ENCODE results near the gene PYURF. TPM values are rescaled to one million over a fixed set of nuclear protein-coding genes. Genes with fewer than 3 reads are reported as not detected.
A peak's percentile ranks its signal among the peaks of the same experiment; 100 is the strongest.

PYURF gene
- total and polyA plus RNA-seq, 9 of the 15 experiments (the other 6 are each of a cell fraction or from before 2014, with no cell fraction given): 22.5 to 199 (median 108) TPM

DNA sequence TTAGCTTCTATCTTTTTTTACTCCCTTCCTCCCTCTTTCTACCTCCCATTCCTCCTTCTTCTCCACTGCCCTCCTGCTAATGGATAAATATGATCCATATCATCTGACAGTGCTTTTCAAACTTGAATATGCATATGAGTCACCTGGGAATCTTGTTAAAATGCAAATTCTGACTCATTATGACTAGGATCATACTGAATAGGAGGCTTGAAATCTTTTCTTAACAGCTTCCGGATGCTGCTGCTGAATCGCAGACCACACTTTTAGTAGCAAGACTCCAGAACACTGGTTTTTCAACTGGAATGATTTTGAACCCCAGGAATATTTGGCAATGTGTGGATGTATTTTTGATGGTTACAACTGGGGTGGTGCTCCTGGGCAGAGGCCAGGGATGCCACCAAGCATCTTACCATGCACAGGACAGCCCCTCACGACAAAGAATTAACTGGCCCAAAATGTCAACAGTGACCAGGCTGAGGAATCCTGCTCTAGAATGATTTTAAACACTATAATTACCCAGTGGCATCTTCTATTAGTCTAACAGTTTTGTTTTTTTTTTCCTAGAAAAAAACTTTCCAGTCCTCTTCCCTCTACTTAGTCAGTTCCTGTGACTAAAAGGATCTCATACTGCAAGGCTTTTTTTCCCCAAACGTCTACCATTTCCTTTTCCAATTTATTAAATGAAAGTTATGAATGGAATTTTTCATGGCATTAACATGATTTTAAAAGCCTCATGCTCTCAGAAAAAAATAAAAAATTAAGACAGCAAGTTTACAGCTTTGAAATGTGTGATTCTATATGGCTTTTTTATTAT is 10.6 kb upstream of the PYURF start:
- Histone ChIP-seq H3K36me3 (ENCODE audit: control insufficient read depth, insufficient read depth, low read length) (no peaks in the 10 kb centered on the region), H3K79me2 (ENCODE audit: control insufficient read depth, insufficient read depth, low read length) (no peaks in the 10 kb centered on the region), H3K4me2 (ENCODE audit: insufficient read depth, low read length) (no peak overlapping the region), H3K27me3 (ENCODE audit: control insufficient read depth in 2 of 2, insufficient read depth in 2 of 2, low read length in 2 of 2) (no peaks in the 10 kb centered on the region), H3K9me1 (ENCODE audit: control insufficient read depth, insufficient read depth, low read length) (no peaks in the 10 kb centered on the region), H3K9me3 (replicated peaks; ENCODE audit: control insufficient read depth, insufficient read depth, low read depth, low read length) (no peaks in the 10 kb centered on the region), H2AFZ (ENCODE audit: low read depth, low read length) (0 out of 2 replicates have a peak overlapping the region, but pooled peaks have one; percentile 19), H4K20me1 (replicated peaks; ENCODE audit: control insufficient read depth, insufficient read depth, low read length) (no peaks in the 10 kb centered on the region), H3K4me1 (replicated peaks in 1 of 2; ENCODE audit: control insufficient read depth in 2 of 2, insufficient read depth in 2 of 2, low read length in 2 of 2) (peaks cover 0 to 3% of the 10 kb centered on the region in 2 experiments; a peak in 1 of 5 replicates), H3K4me3 (no peak overlapping the region), H3K27ac (ENCODE audit: extremely low read depth, low read depth, low read length) (no peak overlapping the region), H3K9ac (ENCODE audit: insufficient read depth in 1 of 2, low read depth in 2 of 2, low read length in 2 of 2) (no peak overlapping the region)
- in situ Hi-C loops (cut with MboI): loop anchor here (5.0 to 25.0 kb wide), 2 partner anchors 278 to 488 kb away; no protein-coding TSS in a partner anchor
- BruUV-seq (replicated peaks): no TSS peak
- ChIA-PET CTCF (ENCODE audit: low intra/inter-chr PET ratio) (interaction anchor here (0.6 kb wide), 1 partner anchor 492 kb away, joined by 3 read pairs; no protein-coding TSS in a partner anchor), POLR2A (interaction anchor here (0.8 kb wide), 1 partner anchor 131 kb away, joined by 3 read pairs; no protein-coding TSS in a partner anchor)
- no peak for TF ChIP-seq SETDB1 (IDR thresholded peaks at IDR 0.05; ENCODE audit: low read length)
- TF ChIP-seq, protein P1, sequence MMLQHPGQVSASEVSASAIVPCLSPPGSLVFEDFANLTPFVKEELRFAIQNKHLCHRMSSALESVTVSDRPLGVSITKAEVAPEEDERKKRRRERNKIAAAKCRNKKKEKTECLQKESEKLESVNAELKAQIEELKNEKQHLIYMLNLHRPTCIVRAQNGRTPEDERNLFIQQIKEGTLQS (IDR thresholded peaks at IDR 0.05): peak; percentile 38; the same call in 1 of the 2 replicates
- TF ChIP-seq, protein P1 (CRISPR knock-in tag; conservative IDR thresholded peaks at IDR 0.05): no peak
- TF ChIP-seq FOSL1 (tag; conservative IDR thresholded peaks at IDR 0.05): peak; percentile 87
- TF ChIP-seq, protein P2, sequence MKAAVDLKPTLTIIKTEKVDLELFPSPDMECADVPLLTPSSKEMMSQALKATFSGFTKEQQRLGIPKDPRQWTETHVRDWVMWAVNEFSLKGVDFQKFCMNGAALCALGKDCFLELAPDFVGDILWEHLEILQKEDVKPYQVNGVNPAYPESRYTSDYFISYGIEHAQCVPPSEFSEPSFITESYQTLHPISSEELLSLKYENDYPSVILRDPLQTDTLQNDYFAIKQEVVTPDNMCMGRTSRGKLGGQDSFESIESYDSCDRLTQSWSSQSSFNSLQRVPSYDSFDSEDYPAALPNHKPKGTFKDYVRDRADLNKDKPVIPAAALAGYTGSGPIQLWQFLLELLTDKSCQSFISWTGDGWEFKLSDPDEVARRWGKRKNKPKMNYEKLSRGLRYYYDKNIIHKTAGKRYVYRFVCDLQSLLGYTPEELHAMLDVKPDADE (conservative IDR thresholded peaks at IDR 0.05; ENCODE audit: control insufficient read depth, low read depth, low read length): no peak
- no peak for TF ChIP-seq SREBF1 (IDR thresholded peaks at IDR 0.05; ENCODE audit: borderline replicate concordance, low read depth, low read length)
- no peak for TF ChIP-seq BRD9 (IDR thresholded peaks at IDR 0.05; ENCODE audit: low read depth, partially characterized antibody)
- TF ChIP-seq RBM17 (IDR thresholded peaks at IDR 0.05; ENCODE audit: borderline replicate concordance, low read depth, low read length): no peak
- ATAC-seq: no peak
- 4% methylated on average over 4 of the region's 4 CpGs for WGBS (ENCODE audit: insufficient coverage, low coverage, missing lambda C conversion rate)
- intact Hi-C loops (cut with micrococcal nuclease): no loop called here
- FAIRE-seq: no peak
- DNase-seq (ENCODE audit: extremely low read depth in 1 of 4, low spot score in 3 of 4): no peak

Data from K562 (cell line).